HT-29 (cell line): Measurements from ENCODE around the gene POU3F3. TPM values are rescaled to one million over a fixed set of nuclear protein-coding genes. Genes with fewer than 3 reads are reported as not detected.

ENCODE experiments used
- DNase-seq: peaks from one replicate; pipeline ENCODE4 v3.0.0-alpha.2; 2015; ENCODE audit warnings: low spot score
- total RNA-seq: library from RNA; depleted of rRNA; stranded (reverse); fragments of >200 nt; shearing (Covaris generic); gene quantifications from 2 replicates; pipeline ENCODE4 v1.2.3, GENCODE V29; 2014

The POU3F3 gene
- total RNA-seq, 1 experiment from 2014 or later, result not detected

DNA sequence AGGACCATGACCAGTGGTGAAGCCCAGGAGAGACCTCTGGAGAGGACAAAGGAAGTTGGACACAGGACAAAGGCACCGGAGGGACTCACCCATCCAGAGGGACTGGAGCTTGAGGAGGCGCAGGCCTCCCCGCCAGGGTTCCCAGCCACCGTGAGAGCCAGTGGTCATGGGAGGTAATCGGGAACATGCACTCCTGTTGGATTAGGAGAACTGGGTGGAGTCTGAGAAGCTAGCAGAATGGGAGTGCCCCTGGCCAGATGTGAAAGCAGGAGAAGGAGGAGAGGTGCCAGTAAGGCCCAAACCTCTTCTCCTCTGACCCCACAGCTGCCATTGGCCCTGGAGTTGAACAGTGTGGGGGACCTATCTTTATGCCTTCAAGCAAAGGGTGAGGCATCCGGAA, 20.3 kb downstream of the POU3F3 start:
- DNase-seq, result no peak

DNA sequence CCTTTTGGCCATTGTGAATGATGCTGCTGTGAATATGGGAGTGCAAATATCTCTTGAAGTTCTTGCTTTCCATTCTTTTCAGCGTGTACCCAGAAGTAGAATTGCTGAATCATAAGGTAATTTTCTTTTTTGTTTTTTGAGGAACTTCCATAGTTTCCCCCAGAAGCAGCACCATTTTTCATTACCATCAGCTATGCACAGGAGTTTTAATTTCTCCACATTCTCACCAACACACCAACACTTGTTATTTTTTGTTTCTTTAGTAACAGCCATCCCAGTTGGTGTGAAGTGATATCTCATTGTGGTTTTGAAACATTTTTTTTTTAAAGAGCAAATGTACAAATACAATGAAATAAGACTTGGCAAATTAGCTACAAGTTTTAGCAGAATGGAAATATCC, 21.3 kb downstream of the POU3F3 start:
- no peak for DNase-seq

- DNase-seq, result no peak
Measured at GRCh38 chr2:104876606-104877570, 23.0 kb downstream of the POU3F3 start.

- DNase-seq, result no peak
Measured at GRCh38 chr2:104878863-104879512, 25.1 kb downstream of the POU3F3 start.

DNA sequence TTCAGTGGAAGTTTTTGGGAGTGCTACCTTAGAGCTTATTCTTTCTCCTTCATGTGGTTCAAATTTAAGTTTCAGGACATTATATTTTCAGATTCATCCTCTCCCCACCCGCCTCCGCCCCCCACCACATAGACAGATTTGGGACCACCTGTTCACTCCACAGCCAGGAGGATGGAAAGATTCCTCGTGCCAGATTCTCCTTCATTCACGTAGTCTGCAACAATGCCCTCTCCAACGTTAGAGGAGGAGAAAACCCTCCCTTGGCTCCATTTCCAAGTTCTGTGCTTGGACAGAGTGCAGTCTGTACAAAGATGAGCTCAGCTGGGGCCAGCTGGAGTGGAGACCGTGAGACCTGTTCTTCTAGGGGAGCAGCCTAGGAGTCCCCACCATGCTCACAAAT, 26.2 kb downstream of the POU3F3 start:
- DNase-seq, result no peak

DNA sequence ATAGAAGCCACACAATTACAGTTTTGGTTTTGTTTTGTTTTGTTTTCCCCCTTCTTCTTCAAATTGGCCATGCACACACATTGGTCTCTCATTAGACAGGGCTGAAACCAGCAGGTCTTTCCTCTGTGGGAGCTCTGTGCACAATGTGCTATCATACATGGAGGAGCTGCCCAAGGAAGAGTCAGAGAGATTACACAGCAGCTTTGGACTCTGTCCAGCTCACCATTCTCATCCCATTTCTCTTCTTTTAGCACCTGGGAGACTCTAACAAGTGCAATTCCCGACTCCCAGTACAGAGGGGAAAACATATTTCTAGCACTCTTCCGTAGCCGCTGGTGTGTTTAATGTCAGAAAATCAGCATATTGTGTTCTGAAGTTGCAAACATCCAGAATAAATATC, 29.4 kb downstream of the POU3F3 start:
- no peak for DNase-seq

DNA sequence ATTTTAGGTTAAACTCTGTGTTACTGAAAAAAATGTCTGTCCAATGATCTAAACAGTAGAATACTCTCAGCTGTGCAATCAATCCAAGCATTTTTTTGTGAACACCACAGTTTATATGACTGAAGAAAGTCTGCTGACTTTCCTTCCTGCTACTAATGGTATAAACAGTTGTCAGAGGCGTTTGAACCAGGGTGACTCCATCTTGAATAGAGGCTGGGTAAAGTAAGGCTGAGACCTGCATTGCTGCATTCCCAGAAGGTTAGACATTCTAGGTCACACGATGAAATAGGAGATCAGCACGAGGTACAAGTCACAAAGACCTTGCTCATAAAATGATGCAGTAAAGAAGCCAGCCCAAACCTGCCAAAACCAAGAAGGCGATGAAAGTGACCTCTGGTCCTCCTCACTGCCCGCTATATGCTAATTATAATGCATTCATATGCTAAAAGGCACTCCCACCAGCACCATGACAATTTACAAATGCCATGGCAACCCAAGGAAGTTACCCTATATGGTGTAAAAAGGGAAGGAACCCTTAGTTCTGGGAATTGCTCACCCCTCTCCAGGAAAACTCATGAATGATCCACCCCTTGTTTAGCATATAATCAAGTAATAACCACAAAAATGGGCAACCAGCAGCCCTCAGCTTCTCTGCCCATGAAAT, 31.3 kb downstream of the POU3F3 start:
- no peak for DNase-seq

DNA sequence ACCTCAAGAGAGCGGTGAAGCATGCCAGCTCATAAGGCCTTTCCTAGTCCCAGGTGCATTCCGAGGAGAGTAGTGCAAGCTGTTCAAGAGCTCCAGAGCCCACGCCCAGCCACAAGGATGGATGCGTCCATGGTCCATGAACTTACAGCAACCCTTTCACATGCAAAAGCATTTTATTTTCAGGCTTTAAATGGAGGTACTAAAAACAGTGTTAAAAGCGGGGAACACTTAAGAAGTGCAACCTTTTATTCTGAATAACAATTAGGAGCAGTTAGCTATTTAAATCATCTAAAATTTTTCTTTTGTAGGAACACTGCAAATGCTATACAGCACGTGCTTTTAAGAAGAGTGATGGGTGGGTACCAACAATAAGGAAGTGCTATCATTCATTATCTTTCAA, 33.8 kb downstream of the POU3F3 start:
- no peak for DNase-seq

- no peak for DNase-seq
Measured at GRCh38 chr2:104888489-104889258, 34.8 kb downstream of the POU3F3 start.

- peak; percentile 87 for DNase-seq
Measured at GRCh38 chr2:104889291-104889959, 35.5 kb downstream of the POU3F3 start.

- DNase-seq, result peak; percentile 70
Measured at GRCh38 chr2:104889960-104890684, 36.2 kb downstream of the POU3F3 start.

GRCh38 chr2:104890685-104891069, 36.8 kb downstream of the POU3F3 start:
- no peak for DNase-seq

DNA sequence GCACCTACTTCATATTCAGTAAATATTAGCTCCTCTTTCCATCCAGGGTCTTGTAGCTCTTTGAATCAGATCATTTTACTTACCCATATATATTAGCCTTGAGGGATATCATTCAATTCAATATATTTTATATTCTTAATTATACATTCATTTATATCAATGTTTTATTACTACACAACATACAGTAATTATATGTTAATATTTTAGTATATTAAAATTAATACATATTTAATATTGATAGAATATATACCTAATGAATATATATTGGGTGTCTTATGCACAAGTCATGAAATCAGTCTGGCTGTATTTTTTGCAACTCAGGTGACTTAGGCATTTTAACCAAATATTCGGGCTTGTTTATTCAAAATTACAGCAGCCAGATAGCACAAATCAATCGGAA, 37.2 kb downstream of the POU3F3 start:
- no peak for DNase-seq

- DNase-seq, result no peak
Measured at GRCh38 chr2:104896446-104896845, 42.5 kb downstream of the POU3F3 start.

DNA sequence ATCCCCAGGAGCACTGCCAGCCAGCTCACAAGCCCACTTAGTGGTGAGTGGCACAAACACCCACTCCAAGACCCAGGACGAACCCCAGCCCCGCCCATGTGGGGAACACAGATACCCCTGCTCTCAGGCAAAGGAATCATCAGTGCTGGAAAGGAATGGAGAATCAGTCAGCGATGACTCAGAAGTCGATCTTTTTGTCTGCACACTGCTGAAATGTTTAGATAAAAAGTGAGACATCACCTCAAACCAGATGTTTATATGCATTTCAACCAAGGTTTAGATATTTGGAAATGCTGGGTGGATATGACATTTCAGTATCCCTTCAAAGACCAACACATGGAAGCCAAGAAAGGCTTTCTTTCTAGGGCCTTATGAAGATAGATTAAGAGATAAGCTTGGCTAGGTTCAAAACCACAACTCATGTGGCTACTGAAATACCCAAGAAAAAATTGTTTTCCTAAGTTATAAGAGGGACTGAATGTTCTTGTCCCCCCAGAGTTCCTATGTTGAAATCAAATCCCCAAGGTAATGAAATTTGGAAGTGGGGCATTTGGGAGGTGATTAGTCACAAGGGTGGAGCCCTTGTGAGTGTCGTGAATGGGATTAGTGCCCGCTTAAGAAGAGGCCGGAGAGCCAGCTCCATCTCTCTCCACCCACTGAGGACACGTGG, 43.7 kb downstream of the POU3F3 start:
- no peak for DNase-seq

DNA sequence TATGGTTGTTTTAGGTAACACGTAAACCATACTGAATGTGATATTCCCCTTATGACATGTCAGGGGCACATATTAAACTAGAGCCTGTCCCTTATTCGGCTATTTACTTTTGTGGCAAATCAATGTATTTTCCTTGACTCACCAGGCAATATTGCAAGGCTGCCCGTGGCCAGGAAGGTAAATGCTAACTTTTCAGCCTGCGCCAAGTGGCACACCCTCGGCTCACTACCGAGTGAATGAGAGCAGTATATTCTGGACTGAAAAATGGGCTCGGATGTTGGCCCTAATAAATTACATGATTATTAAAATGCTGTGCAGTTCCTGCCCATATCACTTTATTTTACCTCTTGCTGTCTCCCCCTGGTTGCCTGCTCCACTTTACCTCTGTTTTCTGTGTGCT, 46.7 kb downstream of the POU3F3 start:
- no peak for DNase-seq

GRCh38 chr2:104901037-104901881, 47.3 kb downstream of the POU3F3 start:
- peak; percentile 83 for DNase-seq

DNA sequence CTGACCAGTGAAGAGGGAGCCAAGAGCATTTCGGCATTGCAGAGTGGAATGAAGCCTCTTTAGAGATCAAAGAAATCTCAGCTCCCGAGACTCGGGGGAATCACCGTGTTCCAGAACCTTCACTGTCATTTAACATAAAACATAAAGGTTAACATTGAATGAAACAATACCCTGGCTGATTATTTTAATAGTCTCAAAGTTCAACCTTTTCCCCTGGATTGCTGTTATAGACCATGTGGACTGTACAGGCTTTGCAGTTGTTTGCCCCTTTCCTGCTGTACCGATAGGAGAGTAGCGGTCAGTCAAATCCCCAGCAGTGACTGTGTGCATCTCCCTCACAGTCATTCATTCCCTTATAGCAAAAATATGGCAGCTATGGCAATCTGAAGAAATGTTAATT, 48.4 kb downstream of the POU3F3 start:
- no peak for DNase-seq
